ENCODE data around the gene ACOD1.

- TF ChIP-seq CTCF (IDR thresholded peaks at IDR 0.05; ENCODE audit: low read depth, low read length, poor library complexity, severe bottlenecking) (no peak), EZH2phosphoT487 (IDR thresholded peaks at IDR 0.05; ENCODE audit: borderline replicate concordance, low read length) (no peak)
Measured at GRCh38 chr13:76904507-76904906, 43.8 kb upstream of the ACOD1 start.
